GM18526 (cell line): ENCODE data around the gene NXN.

Experiments used
- POLR2A ChIP-seq: IDR thresholded peaks from 3 replicates; pipeline ENCODE4 v1.6.1; 2011; ENCODE audit not compliant: insufficient read length; ENCODE audit errors: extremely low read depth

Gene NXN

DNA sequence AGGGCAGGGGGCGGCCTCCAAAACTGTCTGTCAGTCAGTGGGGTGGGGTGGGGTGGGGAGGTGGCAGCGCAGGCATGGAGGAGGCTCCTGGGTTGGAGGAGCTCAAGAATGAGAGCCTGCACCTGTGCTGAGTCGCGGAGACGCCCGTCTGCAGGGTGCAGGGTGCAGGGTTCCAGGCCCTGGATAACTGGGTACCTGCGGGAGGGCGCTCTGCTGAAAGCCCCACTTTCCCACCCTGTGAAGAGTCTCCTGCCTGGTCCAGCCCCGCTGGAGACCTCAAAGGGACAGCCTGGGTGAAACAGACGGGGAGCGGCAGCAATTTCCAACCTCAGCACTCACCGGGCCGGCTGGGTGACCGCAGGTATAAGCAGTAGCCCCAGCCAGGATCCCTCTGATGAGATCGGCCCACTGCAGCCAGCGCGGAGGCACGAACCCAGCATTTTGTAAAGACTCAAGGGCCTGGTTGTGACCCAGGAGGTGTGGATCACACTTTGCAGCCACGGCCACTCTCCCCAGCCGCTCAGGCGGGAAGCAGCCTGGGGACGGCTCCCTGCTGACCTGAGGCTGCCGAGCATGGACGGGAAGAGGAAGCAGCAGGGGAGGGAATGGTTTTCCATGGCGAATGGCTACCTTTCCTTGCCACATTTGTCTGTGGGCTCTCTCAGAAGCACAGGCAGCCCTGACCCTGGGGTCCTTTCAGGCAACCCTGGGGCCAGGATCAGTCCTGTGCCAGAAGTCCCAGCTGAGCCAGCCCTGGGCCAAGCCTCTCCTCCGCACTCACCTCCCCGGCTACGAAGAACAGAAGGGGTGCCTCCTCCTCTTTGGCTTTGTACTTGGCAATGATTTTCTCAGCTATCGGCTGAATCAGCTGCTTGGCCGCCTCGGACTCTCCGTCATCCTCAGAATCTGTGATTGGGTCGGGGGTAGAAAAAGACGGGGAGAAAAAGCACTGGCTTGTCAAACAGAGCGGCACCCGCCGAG is 176.4 kb downstream of the NXN start:
- TF ChIP-seq POLR2A, result no peak

DNA sequence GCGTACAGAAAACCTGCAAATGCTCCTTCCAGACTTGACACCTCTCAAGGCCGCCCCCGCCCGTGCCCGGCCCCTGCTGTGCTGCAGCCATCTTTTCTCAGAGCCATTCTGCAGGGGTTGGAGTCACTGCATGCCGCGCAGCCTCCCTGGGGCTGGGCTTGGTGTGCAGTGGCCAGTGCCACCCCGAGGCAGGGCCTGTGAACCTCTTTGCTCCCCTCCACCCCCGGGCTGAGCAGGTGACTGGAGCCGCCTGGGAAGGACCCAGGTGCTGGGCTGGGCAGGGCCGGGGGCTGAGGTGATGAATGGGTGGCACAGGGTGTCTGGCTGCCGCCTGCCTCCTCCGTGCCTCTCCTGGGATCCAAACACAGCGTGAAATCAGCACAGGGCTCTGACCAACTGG is 177.1 kb downstream of the NXN start:
- no peak for TF ChIP-seq POLR2A

DNA sequence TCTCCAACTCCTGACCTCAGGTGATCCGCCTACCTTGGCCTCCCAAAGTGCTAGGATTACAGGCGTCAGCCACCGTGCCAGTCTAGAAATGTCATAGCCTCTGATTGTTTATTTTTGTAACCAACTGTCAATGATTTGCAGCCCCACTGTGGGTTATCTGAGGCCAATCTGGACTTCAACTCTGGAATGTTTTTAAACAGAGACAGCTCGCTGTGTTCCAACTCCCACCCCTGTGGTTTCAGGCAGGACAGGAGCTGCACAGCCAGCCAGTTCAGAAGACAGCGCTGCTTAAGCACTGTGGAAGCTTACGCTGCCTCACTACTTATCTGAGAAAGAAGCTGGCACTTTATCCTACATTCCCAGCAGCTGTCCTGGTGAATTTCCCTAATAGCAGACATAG is 177.9 kb downstream of the NXN start:
- no peak for TF ChIP-seq POLR2A

DNA sequence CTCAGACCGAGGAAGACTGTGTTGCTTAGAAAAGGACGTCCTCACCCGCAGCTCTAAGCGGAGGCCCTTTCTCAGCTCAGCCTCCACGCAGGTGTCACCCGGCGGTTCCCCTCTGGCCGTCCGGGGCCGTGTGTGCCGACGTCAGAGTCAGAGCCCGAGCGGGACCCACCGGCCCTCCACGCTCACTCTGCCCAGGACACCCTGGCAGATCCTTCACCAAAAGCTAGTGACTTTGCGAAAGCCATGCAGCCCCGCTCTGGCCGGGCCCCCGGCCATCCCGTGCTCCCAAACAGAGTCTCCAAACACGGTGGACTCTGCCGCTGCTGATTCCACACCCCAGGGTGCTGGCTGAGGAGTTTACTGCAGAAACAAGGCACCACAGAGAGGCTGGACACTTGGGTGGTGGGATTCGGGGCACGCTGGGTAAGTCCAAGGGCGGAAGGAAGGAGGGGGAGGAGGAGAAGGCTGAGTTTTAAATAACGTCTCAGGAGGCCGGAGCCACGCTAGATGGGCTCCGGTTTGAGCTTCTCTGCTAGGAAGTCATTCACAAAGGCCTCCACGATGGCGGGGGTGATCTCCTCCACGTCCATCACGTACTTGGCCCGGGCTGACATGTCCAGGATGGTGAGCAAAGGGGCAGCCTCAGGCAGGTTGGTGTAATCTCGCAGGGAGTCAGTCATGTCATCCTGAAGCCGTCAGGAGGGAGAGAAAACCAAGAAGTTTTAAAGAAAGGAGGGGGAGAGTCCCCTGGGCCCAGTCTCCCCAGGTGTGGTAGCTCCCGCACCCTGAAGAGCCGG is 178.9 kb downstream of the NXN start:
- TF ChIP-seq POLR2A, result no peak

DNA sequence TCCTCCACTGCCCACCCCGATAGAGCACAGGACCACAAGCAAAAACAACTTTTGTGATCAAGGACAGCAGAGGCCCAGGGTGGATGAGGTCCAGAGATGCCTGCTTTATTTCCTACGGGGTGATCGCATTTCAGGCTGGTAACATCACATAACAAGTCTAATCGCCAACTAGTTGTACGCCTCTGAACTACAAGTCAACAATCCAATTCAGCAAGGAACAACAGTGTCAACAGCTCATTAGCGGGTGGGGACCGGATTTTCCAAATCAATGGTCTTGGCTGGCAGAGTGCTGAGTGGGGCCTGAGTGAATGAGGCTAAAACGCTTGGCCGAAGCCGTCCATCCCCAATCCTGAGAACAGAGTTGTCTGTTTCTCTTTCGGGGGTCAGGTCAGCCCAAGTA is 180.3 kb downstream of the NXN start:
- TF ChIP-seq POLR2A, result no peak

DNA sequence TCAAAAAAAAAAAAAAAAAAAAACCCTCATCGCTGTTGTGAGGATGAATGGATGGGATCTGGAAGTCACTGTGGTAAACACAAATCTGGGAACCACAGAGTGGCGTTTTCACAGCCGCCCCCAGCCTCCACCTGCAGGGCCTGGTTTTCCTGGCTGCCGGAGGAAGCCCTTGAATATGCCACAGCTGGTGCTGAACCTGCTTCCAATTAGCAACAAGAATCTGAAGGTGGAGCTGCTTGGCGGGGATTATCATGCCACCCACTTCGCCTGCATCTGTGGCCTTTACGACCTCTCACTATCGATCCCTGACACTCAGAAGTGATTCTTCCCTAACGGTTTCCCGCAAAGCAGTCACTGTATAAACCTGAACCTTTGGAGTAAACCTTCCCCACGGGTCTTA is 181.3 kb downstream of the NXN start:
- TF ChIP-seq POLR2A, result no peak

DNA sequence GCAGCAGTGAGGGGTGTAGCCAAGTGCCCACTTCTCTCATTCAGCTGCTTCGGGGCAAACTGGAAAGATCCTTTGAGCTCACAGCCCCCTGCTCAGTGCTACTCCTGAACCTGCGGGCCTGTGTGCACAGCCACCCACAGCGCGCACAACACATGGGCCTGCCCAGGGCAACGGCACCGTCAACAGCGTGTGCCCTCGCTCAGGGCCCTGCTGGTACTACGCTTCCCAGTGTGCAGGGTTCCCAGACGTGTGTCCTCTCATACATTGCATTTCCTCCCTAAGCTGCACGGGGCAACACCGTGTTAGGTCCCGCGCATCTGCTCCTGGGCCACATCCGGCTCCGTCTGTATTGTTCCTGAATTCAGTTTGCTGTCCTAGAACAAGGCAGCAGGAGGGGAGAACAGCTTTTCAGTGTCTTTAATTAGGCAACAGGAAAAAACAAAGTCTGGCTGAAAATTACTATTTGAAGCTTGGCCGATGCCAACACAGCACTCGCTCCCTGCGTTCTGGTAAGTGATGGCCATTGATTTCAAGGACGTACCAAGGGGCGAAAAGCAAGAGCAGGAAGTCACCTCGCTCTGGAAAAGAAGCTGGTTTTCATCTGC is 182.2 kb downstream of the NXN start:
- no peak for TF ChIP-seq POLR2A

DNA sequence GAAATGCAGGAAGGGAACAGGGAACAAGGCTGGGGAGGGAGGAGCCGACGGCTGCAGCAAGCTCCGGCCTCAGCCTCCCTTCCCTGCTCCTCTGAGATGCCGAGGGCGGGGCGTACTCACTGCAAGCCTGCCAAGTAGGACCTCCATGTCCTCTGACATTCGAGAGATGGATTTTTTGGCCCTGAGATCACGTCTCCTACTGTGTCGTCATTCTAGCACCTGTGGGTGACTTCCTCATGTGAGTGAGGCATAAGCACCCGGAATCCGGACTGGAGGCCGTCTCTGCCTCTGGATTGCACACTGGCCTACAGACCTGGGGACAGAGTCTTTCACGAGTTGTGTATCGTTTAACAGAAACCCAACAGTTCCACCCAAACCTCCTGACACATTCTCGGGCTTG is 183.0 kb downstream of the NXN start:
- no peak for TF ChIP-seq POLR2A

DNA sequence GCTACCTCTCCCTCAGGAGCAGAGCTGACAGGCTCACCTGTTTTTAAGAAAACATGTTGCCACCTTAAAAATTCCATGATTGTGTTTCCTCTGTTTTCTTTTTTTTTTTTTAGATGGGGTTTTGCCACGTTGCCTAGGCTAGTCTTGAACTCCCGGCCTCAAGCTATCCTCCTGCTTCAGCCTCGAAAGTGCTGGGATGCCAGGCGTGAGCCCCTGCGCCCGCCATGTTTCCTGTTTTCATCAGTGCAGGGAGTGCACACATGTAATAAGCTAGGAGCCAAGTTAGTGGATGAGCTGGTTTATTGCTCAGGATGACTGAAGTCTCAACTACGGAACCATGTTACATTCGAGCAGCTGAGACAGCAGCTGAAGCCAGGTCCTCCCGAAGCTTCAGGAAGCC is 183.9 kb downstream of the NXN start:
- no peak for TF ChIP-seq POLR2A

DNA sequence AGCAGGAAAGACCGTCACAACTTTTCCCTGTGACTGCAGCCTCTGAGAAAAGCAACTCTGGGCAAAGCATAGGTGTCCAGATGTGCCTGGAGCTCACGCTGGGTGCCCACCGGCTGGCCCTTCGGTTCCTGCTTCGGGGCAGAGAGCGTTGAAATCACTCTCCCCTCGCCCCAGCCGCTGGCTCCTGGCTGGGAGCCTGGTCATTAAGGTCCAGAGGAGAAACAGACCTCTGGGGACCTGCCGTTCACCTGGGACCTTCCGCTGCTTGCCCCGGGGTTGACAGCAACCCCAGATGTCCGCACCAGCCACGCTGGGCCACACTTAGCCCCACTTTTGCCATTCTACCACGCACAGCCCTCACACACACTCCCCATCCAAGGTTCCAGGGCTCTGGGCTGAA is 184.3 kb downstream of the NXN start:
- TF ChIP-seq POLR2A, result no peak

DNA sequence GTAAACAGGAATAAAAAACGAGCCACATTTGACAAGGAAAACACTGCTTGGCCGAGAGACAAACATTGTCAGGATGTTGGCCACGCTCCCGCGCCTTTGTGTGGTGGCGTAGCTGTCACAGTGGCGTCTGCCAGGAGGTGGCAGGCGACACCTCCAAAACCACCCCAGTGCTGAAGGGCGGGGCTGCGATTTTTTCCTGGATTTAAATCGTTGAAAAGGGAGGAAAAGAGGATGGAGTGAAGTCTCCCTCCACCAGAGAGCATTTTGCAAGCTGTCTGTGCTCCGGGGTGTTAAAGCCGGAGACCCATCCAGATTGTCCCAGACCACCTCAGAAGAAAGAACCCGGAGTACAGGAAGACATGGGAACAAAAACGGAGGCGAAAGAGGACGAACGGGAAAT is 184.7 kb downstream of the NXN start:
- TF ChIP-seq POLR2A, result no peak

DNA sequence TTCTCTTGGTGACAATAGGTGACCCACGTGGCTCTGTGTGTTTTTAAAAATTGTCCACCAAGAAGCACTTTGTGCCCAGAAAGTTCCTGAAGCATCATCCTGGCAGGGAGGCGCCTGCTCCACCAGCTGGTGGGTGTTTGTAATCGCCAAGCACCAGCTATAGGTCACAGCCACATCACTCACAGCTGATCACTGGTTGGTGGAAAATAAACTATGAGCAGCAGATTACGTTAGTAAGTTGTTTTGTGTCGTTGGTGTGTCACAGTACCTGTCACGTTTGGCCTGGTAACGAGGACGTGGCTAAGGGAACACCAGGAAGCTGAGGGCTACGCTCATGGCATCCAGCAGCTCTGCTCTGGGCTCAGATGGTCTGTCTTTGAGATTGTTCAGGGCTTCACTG is 187.3 kb downstream of the NXN start:
- TF ChIP-seq POLR2A, result no peak

DNA sequence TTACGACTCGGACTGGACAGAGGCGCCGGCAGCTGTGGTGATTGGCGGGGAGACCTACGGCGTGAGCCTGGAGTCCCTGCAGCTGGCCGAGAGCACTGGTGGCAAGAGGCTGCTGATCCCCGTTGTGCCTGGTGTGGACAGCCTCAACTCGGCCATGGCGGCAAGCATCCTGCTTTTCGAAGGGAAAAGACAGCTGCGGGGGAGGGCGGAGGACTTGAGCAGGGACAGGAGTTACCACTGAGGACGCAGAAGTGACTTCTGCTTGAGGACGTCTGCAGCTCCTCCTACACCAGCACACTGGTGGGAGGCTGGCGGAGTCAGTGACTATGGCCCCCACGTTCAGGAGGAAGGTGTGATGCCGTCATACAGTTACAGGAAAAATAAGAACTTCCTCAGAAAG is 187.7 kb downstream of the NXN start:
- TF ChIP-seq POLR2A, result no peak

DNA sequence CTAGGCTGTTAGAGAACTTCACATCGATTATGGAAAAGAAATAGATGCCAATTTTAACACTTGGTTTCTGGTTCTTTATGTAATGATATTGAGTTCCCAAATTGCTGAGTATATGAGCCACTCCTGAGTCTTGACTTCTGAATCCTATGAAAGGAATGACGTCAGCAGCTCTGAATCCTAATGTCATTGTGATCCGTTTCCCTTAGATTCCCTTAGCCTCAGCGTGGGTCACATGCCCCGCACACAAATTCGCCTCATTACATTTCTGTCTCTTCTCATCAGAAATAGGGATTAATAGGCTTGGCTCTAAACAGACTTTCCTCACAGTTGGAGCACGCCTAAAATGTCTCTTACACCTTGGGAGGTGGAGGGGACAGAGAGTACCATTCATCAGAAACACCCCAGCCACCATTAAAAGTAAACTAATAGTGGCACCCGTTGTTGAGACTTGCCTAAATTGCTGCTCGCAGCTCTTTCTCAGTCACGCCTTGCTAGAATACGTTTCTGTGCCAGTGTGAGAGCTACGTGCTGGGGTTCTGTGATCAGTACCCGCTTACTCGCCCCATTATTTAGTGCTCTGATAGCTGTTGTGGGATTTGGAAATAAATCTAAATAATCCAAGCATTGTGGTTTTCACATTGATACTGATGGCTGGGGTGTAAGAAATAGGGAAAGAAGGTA is 190.3 kb downstream of the NXN start:
- no peak for TF ChIP-seq POLR2A

DNA sequence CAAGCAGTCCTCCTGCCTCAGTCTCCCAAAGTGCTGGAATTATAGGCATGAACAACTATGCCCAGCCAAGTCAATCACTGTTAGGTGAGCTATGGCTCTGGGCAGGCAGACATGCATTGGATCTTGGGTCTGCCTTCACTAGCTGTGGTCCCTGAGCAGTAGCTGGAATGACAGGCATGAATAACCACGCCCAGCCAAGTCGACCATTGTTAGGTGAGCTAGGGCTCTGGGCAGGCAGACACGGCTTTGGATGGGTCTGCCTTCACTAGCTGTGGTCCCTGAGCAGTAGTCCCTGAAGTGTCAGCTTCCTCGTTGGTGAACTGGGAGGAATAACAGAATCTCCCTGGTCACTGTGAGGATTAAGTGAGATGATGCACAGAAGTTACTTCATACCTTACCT is 191.0 kb downstream of the NXN start:
- TF ChIP-seq POLR2A, result no peak
